Peyer's patch (tissue), 4 donors: ENCODE results near the gene KIF6. TPM values are rescaled to one million over a fixed set of nuclear protein-coding genes. Genes with fewer than 3 reads are reported as not detected.

Experiments
- DNase-seq, 3 donors: peaks; one replicate each; pipeline ENCODE4 v3.0.0-alpha.2; 2017 to 2019
- H3K27ac ChIP-seq, 4 donors: fragments of 200-600 bp; sonication (generic); one replicate each; pipeline ENCODE4 v1.5.1; 2016 to 2019
- H3K27me3 ChIP-seq, 2 donors: fragments of 200-600 bp; sonication (generic); one replicate each; pipeline ENCODE4 v1.5.1; 2019
- H3K36me3 ChIP-seq, 3 donors: fragments of 200-600 bp; sonication (generic); one replicate each; pipeline ENCODE4 v1.5.1; 2016 to 2019
- H3K4me1 ChIP-seq, 4 donors: fragments of 200-600 bp; sonication (generic); one replicate each; pipeline ENCODE4 v1.5.1; 2016 to 2019
- H3K4me3 ChIP-seq, 4 donors: fragments of 200-600 bp; sonication (generic); 1 replicate in 3 of 4; 2 replicates in 1 of 4; pipeline ENCODE4 v1.5.1; 2016 to 2019; ENCODE audit warnings: mild to moderate bottlenecking in 1 of 4
- H3K9me3 ChIP-seq, 4 donors: fragments of 200-600 bp; sonication (generic); one replicate each; pipeline ENCODE4 v1.5.1; 2016 to 2019; ENCODE audit warnings: mild to moderate bottlenecking in 1 of 4
- CTCF ChIP-seq, 6 experiments: fragments of 450-650 bp in 4 of 6; fragments of 200-600 bp in 2 of 6; sonication (generic) in 1 of 6; IDR thresholded peaks; one replicate each; pipeline ENCODE4 v1.5.1; 2017 to 2019; ENCODE audit warnings: antibody characterized with exemption in 6 of 6, mild to moderate bottlenecking in 3 of 6, moderate library complexity in 1 of 6
- POLR2A ChIP-seq, 2 donors: fragments of 450-650 bp; IDR thresholded peaks; one replicate each; pipeline ENCODE4 v1.5.1; 2017; ENCODE audit warnings: antibody characterized with exemption in 2 of 2, mild to moderate bottlenecking in 2 of 2, moderate library complexity in 2 of 2
- total RNA-seq, 4 donors: library from RNA; depleted of rRNA; stranded (reverse); fragments of >200 nt; gene quantifications; one replicate each; pipeline ENCODE4 v1.1.0, GENCODE V29; 2016

KIF6 gene
- total RNA-seq, 4 donors from 2014 or later = 0.83 TPM; not detected in 3

GRCh38 chr6:39707962-39708683 is 17.1 kb downstream of the KIF6 start:
- no peaks in the 10 kb centered on the region for H3K36me3 ChIP-seq

GRCh38 chr6:39706819-39707335 is 18.3 kb downstream of the KIF6 start:
- TF ChIP-seq POLR2A (IDR thresholded peaks at IDR 0.05) = no peak
- no peak for TF ChIP-seq CTCF (IDR thresholded peaks at IDR 0.05)
- Histone ChIP-seq H3K9me3 (no peaks in the 10 kb centered on the region), H3K4me3 (no peak overlapping the region), H3K4me1 (no peaks in the 10 kb centered on the region), H3K27ac (no peak overlapping the region), H3K27me3 (no peaks in the 10 kb centered on the region), H3K36me3 (no peaks in the 10 kb centered on the region)
- no peak for DNase-seq

More at GRCh38 chr6:39707962-39708683, 17.1 kb downstream of the KIF6 start:
- no peaks in the 10 kb centered on the region for H3K4me1 ChIP-seq
- no peak overlapping the region for H3K27ac ChIP-seq
- no peaks in the 10 kb centered on the region for H3K27me3 ChIP-seq
- H3K9me3 ChIP-seq = no peaks in the 10 kb centered on the region
- H3K4me3 ChIP-seq = no peak overlapping the region
- TF ChIP-seq POLR2A (IDR thresholded peaks at IDR 0.05) = no peak
- TF ChIP-seq CTCF (IDR thresholded peaks at IDR 0.05) = no peak
- no peak for DNase-seq

DNA sequence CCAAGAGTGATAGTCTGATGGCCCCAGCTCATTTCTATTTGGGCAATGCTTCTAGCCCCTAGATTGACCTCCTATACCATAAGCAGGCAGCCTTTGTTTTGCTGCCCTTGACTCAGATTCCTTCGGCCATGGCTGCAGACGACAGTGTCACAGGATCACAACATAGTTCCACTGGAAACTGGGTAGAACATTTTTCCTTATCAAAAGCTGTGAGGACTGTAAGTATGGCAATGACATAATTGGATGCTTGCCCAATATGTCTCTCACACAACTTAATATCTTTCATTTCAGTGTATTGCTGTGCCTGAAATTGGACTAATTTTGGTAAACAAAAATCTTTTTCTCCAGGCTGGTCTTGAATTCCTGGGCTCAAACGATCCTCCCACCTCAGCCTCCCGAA is 22.9 kb downstream of the KIF6 start:
- DNase-seq = no peak
- no peak overlapping the region for H3K4me3 ChIP-seq
- no peaks in the 10 kb centered on the region for H3K36me3 ChIP-seq
- no peaks in the 10 kb centered on the region for H3K27me3 ChIP-seq
- H3K4me1 ChIP-seq = no peaks in the 10 kb centered on the region
- no peak overlapping the region for H3K27ac ChIP-seq
- TF ChIP-seq CTCF (IDR thresholded peaks at IDR 0.05) (no peak), POLR2A (IDR thresholded peaks at IDR 0.05) (no peak)
- no peaks in the 10 kb centered on the region for H3K9me3 ChIP-seq

GRCh38 chr6:39700362-39700761 is 24.8 kb downstream of the KIF6 start:
- TF ChIP-seq POLR2A (IDR thresholded peaks at IDR 0.05) = no peak
- TF ChIP-seq CTCF (IDR thresholded peaks at IDR 0.05) = no peak
- Histone ChIP-seq H3K27ac (no peak overlapping the region), H3K27me3 (no peaks in the 10 kb centered on the region), H3K9me3 (no peaks in the 10 kb centered on the region), H3K4me3 (no peak overlapping the region), H3K36me3 (no peaks in the 10 kb centered on the region), H3K4me1 (no peaks in the 10 kb centered on the region)
- no peak for DNase-seq

- TF ChIP-seq POLR2A (IDR thresholded peaks at IDR 0.05) = no peak
- no peak for TF ChIP-seq CTCF (IDR thresholded peaks at IDR 0.05)
- Histone ChIP-seq H3K4me3 (no peak overlapping the region), H3K4me1 (no peaks in the 10 kb centered on the region), H3K27ac (no peak overlapping the region), H3K27me3 (no peaks in the 10 kb centered on the region), H3K36me3 (no peaks in the 10 kb centered on the region), H3K9me3 (no peaks in the 10 kb centered on the region)
- DNase-seq = no peak
These were observed 26.4 kb downstream of the KIF6 start for GRCh38 chr6:39698789-39699188.
